HG03045 (cell line): Measurements from ENCODE around the gene SFSWAP.
"Not testable (repeated sequence)": the region's sequence is repeated elsewhere in the genome, so short reads cannot be mapped to it uniquely, and the experiment has no call there.

ENCODE experiments used
- ATAC-seq: cut with Tn5 transposase; IDR thresholded peaks from one replicate; pipeline ENCODE4 v1.9.1; 2021; ENCODE audit warnings: mild to moderate bottlenecking, moderate library complexity; ENCODE audit not compliant: unreplicated experiment

Gene SFSWAP

DNA sequence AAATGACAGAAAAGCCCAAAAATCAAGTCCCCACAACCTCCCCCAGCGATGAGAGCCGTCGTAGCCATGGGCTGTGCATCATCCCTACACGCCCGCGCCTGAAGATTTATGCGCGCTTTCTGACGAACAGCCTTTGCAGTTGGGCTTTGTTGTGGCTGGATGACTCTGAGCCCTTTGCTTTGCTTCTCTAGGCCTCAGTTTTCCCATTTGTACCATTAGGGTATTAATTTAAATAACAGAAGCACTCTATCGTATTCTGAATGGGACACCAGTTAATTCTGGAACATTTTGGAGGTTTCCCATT is 24.2 kb downstream of the SFSWAP start:
- no peak for ATAC-seq

- no peak for ATAC-seq
Measured at GRCh38 chr12:131735476-131736445, 24.9 kb downstream of the SFSWAP start.

DNA sequence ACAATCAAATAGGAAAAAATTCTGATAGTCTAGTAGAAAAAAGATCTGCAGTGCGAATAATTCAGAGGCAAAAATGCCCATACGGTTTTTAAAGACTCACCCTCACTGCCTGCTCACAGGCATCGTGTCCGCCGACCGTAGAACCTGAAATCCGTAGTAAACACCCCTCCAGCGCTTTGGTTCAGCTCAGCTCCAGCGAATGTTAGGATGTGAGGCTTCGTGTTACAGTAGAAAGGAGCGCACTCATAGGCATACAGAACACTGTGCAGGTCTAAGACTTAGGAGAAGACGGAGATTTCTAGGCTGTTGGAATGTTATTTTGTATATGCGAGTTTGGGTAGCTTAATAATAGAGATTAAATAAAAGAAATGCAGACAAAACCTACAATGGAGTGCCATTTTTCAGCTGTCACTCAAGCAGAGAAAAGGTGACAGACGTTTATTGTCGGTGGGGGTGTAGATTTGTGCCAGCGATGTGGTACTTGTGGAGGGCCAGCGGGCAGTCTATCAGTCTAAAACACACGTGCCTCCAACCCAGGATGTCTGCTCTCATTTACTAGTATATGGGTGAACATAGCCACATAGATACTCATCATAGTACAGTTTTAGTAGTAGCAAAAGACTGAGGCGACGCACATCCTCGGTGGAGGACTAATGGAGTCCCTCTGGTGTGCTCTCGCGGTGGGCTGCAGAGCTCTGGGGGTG is 25.7 kb downstream of the SFSWAP start:
- ATAC-seq, result no peak

DNA sequence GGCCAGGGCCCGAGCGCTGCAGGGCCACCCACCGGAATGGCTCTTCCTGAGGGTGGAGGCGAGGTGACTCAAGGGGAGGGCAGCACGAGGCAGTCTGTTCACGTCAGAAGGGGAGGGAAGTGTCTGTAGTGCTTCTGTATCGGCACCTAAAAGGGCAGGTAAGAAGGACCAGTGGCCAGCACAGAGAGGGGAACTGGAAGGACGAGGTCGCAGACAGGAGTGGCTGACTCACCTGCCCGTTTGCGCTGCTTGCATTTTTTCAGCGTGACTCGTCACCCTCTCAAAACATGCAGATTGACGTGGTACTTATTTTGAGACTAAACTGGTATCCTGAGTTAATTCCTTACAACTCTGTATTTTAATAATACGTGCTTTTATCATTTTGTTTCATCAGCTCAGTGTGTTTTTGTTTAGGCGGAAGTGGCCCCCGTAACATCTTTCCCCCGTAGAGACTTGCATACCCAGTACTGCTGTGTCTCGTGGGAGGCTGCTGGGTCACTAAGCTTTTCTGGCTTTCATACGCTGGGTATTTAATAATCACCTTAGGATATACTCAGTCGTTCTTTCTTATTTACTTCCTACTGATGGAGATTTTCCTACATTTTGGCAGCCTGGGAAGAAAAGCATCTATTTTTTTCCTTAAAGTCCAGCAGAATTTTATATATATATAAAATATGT is 26.4 kb downstream of the SFSWAP start:
- ATAC-seq, result no peak

GRCh38 chr12:131738196-131738595 is 27.3 kb downstream of the SFSWAP start:
- ATAC-seq, result no peak

- no peak for ATAC-seq
Measured at GRCh38 chr12:131740626-131741025, 29.7 kb downstream of the SFSWAP start.

- not testable (repeated sequence) for ATAC-seq
Measured at GRCh38 chr12:131742761-131743160, 31.9 kb downstream of the SFSWAP start.

GRCh38 chr12:131743410-131743809 is 32.5 kb downstream of the SFSWAP start:
- not testable (repeated sequence) for ATAC-seq

DNA sequence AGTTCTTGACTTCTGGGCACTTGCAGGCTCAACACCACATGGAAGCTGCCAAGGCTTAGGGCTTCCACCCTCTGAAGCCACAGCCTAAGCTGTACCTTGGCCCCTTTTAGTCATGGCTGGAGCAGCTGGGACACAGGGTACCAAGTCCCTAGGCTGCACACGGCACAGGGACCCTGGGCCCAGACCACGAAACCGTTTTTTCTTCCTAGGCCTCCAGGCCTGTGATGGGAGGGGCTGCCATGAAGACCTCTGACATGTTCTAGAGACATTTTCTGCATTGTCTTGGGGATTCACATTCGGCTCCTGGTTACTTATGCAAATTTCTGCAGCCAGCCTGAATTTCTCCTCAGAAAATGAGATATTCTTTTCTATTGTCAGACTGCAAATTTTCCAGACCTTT is 33.0 kb downstream of the SFSWAP start:
- not testable (repeated sequence) for ATAC-seq

GRCh38 chr12:131744675-131745074 is 33.8 kb downstream of the SFSWAP start:
- ATAC-seq, result not testable (repeated sequence)

DNA sequence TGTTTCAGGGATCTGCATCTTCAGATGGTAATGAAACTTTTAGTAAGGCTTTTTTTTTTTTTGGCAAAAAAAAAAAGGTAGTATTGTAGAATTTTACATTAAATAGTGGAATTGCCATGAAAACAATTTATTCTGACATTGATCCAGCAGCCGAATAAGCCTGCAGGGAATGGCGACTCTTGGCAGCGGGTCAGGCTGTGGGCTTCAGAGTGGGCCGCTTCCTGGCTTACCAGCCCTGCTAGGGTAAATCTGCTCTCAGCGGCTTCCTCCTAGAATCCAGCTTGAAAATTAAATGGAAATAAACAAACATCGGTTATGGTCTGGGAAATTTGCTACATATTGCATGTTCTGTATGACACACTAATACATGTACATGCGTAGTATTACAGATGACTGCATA is 34.8 kb downstream of the SFSWAP start:
- no peak for ATAC-seq

DNA sequence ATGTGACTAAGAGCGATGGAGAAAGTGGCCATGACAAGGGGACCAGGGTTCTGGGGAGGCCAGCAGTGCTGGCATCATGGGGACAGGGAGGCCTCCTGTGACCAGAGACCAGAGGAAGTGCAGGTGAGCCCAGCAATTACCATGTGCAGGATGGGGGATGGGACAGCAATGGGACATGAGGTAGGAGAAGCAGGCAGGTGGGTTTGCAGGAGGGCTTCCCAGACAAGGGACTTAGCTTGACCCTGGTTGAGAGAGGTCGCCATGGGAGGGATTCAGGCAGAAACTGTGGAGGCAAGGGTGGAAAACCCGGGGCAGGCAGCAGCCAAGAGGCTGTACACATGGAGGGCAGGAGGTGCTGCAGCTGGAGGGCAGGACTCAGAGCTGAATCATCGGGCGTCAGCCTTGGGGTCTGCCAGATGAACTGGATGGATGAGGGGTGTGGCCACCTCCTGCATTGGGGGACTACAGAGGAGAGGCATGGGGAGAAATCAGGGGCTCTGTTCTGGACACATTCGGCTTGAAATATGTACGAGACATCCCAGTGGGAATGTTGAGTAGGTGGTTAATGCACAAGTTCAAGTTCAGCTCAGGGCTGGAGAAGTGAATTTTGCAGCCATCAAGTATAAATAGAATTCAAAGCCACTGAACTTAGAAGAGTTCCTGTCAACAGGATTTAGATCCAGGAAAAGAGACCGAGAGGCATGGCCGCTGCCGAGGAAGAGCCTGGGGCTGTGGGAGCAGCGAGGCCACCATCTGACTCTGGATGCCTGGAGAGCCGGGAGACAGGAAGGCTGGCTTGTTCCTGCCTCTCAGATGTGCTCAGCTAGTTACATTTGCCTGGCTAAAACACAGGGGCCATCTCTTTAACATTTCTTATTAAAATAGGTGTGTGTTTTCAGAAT is 36.6 kb downstream of the SFSWAP start:
- no peak for ATAC-seq

DNA sequence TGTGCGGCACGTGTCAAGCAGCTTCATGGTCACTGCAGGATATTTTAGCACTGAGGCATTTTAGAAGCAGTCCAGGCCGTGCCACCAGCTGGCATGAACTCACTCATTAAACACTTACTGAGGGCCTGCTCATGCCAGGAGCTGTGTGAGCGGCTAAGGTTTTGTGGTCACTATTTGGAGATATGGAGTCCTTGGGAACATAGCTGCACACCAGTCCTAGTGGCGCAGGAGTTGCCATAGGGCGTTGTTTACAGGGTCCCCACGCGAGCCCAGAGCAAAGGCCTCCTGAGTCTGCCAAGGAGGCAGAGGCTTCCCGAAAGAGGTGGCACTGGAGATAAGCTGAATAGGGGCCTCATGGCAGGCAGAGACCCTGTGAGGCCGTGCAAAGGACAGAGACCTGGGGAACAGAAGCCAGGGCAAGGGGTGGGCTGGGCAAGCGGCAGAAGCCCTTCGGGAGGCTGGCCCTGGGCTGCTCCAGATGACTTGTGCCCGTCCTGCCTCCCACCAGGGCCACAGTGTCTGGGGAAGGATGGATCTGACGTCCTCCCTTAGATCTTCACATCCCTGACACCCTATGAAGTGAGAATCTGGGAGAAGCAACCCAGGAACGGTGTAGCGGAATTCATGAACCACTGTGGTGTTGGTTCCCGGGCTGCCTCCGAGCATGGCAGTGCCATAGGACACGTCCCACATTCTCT is 38.9 kb downstream of the SFSWAP start:
- no peak for ATAC-seq

GRCh38 chr12:131751335-131751734 is 40.4 kb downstream of the SFSWAP start:
- no peak for ATAC-seq

GRCh38 chr12:131752451-131752850 is 41.6 kb downstream of the SFSWAP start:
- no peak for ATAC-seq

DNA sequence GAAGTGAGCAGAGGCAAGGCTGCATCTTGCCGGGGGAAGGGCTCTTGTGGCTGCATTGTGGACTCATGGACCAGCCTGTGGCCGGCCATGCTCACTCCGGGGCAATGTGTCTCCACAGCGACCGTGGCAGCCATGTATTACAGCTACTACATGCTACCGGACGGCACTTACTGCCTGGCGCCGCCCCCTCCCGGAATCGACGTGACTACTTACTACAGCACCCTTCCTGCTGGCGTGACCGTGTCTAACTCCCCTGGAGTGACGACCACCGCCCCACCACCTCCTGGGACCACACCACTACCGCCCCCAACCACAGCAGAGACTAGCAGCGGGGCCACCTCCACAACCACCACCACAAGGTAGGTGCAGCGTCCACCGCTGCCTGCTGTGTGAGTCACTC is 42.1 kb downstream of the SFSWAP start:
- ATAC-seq, result no peak

GRCh38 chr12:131753757-131754156 is 42.9 kb downstream of the SFSWAP start:
- no peak for ATAC-seq

DNA sequence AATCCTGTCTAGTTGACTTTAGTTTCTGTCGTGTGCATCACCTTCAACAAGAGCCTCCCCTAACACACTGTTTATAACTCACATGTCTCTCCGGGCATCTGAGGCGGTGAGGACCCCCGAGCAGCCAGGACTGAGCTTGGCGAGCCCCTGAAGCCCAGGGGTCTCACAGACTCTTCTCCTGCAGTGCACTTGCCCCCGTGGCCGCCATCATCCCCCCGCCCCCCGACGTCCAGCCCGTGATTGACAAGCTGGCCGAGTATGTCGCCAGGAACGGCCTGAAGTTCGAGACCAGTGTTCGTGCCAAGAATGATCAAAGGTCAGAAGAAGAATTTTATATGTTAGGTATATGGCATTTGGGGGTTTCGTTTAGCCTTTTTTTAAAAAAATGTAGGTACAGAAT is 43.3 kb downstream of the SFSWAP start:
- ATAC-seq, result no peak

DNA sequence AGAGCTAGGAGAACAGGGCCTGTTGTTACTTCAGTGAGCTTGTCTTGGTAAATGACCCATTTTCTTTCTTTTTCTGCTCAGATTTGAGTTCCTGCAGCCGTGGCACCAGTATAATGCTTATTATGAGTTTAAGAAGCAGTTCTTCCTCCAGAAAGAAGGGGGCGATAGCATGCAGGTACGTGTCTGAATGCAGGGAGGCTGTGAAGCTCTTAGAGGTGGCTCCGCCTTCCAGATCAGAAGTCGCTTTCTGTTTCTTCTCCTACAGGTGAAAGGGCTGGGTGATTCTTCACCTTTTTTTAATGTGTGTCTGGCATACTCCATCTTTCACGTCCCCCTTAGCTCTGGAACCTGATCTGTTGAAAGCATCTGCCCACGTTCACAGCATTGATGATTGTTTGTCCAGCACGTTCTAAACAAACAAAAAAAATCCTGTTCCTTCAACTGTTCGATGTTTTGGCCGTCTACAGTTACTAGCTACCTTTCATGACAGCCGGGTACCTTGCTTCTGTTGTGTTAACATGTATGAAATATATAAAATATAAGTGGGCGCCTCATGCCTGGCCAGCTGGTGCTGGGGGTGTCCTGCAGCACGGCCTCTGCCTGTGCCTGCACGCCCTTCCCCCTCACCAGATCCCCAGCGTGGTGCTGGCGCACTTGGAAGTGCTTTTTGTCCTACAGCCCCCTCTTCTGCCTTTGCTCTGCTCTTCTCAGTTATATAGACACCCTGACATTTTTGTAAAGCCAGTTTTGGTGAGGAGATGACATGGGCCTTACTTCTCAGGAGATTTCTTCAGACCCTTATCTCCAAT is 44.6 kb downstream of the SFSWAP start:
- no peak for ATAC-seq
